Progenitor cell of endocrine pancreas (in vitro differentiated cells): ENCODE data around the gene SMIM3. TPM values are rescaled to one million over a fixed set of nuclear protein-coding genes. Genes with fewer than 3 reads are reported as not detected.

Experiments
- DNase-seq: peaks from one replicate; pipeline ENCODE4 v3.0.0; 2021; ENCODE audit warnings: low spot score; ENCODE audit not compliant: unreplicated experiment
- H3K27ac Mint-ChIP-seq: 2 replicates; pipeline ENCODE4 v1.8.0; 2021; ENCODE audit warnings: mild to moderate bottlenecking, moderate library complexity, mixed read lengths
- H3K27me3 Mint-ChIP-seq: 2 replicates; pipeline ENCODE4 v1.8.0; 2021; ENCODE audit warnings: mixed read lengths
- H3K36me3 Mint-ChIP-seq: 2 replicates; pipeline ENCODE4 v1.8.0; 2022; ENCODE audit warnings: mixed read lengths; ENCODE audit not compliant: insufficient read depth
- H3K4me1 Mint-ChIP-seq: 2 replicates; pipeline ENCODE4 v1.8.0; 2021; ENCODE audit warnings: low read depth, mixed read lengths
- H3K4me3 Mint-ChIP-seq: 2 replicates; pipeline ENCODE4 v1.8.0; 2021; ENCODE audit warnings: low read depth, mild to moderate bottlenecking, moderate library complexity, mixed read lengths
- H3K9me3 Mint-ChIP-seq: 2 replicates; pipeline ENCODE4 v1.8.0; 2021; ENCODE audit warnings: low read depth, mixed read lengths
- total RNA-seq: library from RNA; stranded (reverse); gene quantifications from 2 replicates; pipeline ENCODE4 v1.2.1, GENCODE V29; 2021
- TF ChIP-seq, protein P1 (sequence below): fragments of 200-600 bp; sonication (generic); IDR thresholded peaks from one replicate; pipeline ENCODE4 v1.5.0; 2021; ENCODE audit warnings: antibody characterized with exemption, mild to moderate bottlenecking; ENCODE audit not compliant: unreplicated experiment

Gene SMIM3
- total RNA-seq, 1 donor from 2014 or later = 11.5 TPM

- no peak overlapping the region for H3K27ac Mint-ChIP-seq
- H3K4me1 Mint-ChIP-seq = no peaks in the 10 kb centered on the region
- no peak for DNase-seq
- TF ChIP-seq, protein P1, sequence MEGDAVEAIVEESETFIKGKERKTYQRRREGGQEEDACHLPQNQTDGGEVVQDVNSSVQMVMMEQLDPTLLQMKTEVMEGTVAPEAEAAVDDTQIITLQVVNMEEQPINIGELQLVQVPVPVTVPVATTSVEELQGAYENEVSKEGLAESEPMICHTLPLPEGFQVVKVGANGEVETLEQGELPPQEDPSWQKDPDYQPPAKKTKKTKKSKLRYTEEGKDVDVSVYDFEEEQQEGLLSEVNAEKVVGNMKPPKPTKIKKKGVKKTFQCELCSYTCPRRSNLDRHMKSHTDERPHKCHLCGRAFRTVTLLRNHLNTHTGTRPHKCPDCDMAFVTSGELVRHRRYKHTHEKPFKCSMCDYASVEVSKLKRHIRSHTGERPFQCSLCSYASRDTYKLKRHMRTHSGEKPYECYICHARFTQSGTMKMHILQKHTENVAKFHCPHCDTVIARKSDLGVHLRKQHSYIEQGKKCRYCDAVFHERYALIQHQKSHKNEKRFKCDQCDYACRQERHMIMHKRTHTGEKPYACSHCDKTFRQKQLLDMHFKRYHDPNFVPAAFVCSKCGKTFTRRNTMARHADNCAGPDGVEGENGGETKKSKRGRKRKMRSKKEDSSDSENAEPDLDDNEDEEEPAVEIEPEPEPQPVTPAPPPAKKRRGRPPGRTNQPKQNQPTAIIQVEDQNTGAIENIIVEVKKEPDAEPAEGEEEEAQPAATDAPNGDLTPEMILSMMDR = no peak
- no peaks in the 10 kb centered on the region for H3K36me3 Mint-ChIP-seq
- peaks cover 19% of the 10 kb centered on the region for H3K27me3 Mint-ChIP-seq
- H3K9me3 Mint-ChIP-seq = no peaks in the 10 kb centered on the region
- no peak overlapping the region for H3K4me3 Mint-ChIP-seq
These were observed 12.3 kb upstream of the SMIM3 start for GRCh38 chr5:150766251-150766650.

DNA sequence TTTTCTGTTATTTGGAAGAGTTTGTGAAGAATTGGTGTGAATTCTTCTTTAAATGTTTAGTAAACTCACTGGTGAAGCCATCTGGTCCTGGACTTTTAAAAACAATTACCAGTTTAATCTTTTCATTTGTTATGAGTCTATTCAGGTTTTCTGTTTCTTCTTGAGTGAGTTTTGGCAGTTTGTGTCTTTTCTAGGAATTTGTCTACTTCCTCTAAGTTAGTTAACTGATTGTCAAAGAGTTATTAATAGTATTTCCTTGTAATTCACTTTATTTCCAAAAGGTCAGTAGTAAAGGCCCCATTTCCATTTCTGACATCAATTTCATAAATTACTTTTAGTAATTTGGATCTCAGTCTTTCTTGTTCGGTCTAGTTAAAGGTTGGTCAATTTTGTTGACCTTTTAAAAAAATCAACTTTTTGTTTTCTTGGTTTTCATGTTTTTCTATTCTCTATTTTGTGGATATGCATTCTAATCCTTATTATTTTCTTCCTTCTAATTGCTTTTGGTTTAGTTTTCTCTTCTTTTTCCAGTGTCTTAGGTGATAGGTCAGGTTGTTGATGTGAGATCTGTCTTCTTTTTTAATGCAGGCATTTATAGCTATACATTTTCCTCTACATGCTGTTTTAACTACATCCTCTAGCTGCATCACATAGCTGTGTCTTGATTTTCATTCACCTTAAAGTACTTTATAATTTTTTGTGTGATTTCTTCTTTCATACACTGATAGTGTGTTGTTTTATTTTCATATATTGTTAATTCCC, 7.3 kb upstream of the SMIM3 start:
- Mint-ChIP-seq H3K9me3 (peaks cover 3% of the 10 kb centered on the region), H3K36me3 (no peaks in the 10 kb centered on the region), H3K27me3 (peaks cover 21% of the 10 kb centered on the region), H3K4me3 (no peak overlapping the region), H3K27ac (no peak overlapping the region), H3K4me1 (no peaks in the 10 kb centered on the region)
- TF ChIP-seq, protein P1 = no peak
- DNase-seq = no peak

DNA sequence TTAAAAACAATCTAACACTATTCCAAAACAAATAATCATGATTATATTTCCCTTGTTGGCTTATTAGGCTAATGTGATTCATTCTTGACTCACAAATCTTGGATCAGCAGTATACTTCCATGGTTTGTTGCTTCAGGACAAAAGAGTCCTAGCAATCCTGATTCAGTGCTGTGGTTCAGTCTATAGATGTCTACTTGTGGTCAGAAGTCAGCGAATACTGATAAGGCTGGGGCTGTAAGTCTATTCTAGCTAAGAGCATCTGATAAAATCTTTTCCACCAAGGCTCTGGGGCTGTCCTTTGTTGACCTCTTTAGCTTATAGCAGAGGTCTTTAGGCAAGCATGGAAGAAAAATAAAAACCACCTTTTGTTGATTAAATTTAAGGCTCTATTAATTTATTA, 4.4 kb upstream of the SMIM3 start:
- H3K4me3 Mint-ChIP-seq = no peak overlapping the region
- peaks cover 3% of the 10 kb centered on the region for H3K9me3 Mint-ChIP-seq
- TF ChIP-seq, protein P1 = no peak
- H3K4me1 Mint-ChIP-seq = peaks cover 7% of the 10 kb centered on the region
- DNase-seq = no peak
- no peak overlapping the region for H3K27ac Mint-ChIP-seq
- H3K27me3 Mint-ChIP-seq = peaks cover 9% of the 10 kb centered on the region
- no peaks in the 10 kb centered on the region for H3K36me3 Mint-ChIP-seq

GRCh38 chr5:150777685-150778084, 872 bp upstream of the SMIM3 start:
- Mint-ChIP-seq H3K27me3 (peaks cover 9% of the 10 kb centered on the region), H3K4me1 (peaks cover 16% of the 10 kb centered on the region), H3K9me3 (no peaks in the 10 kb centered on the region), H3K4me3 (peak overlapping the region; percentile 96), H3K36me3 (peaks cover 1% of the 10 kb centered on the region), H3K27ac (peak overlapping the region; percentile 93)
- no peak for DNase-seq
- TF ChIP-seq, protein P1 = no peak

- H3K36me3 Mint-ChIP-seq = peaks cover 1% of the 10 kb centered on the region
These were observed 455 bp upstream of the SMIM3 start for GRCh38 chr5:150778088-150778516.

More at GRCh38 chr5:150778088-150778516, 455 bp upstream of the SMIM3 start:
- Mint-ChIP-seq H3K4me3 (peak overlapping the region; percentile 96), H3K9me3 (no peaks in the 10 kb centered on the region), H3K27me3 (peaks cover 9% of the 10 kb centered on the region), H3K4me1 (peaks cover 21% of the 10 kb centered on the region), H3K27ac (peak overlapping the region; percentile 93)
- DNase-seq = no peak
- TF ChIP-seq, protein P1 = no peak
